ENCODE measurements around the gene RASAL1. TPM values are rescaled to one million over a fixed set of nuclear protein-coding genes. Genes with fewer than 3 reads are reported as not detected.

The RASAL1 gene
- total RNA-seq, 1 donor, result not detected

GRCh38 chr12:113162102-113163029 lies 26.8 kb upstream of the RASAL1 start:
- DNase-seq (ENCODE audit: insufficient read length, low spot score, missing footprints), result peak; percentile 94
- Histone ChIP-seq H3K4me3 (ENCODE audit: insufficient read depth, low read length) (no peak overlapping the region), H3K36me3 (ENCODE audit: insufficient read depth, low read length) (peaks cover 48% of the 10 kb centered on the region), H3K9me3 (ENCODE audit: low read depth, low read length) (no peaks in the 10 kb centered on the region), H3K27me3 (ENCODE audit: insufficient read depth, low read length) (no peaks in the 10 kb centered on the region), H3K27ac (ENCODE audit: low read depth, low read length) (no peak overlapping the region), H3K79me2 (ENCODE audit: insufficient read depth, low read length) (no peaks in the 10 kb centered on the region), H3K4me1 (ENCODE audit: insufficient read depth, low read length) (peaks cover 4% of the 10 kb centered on the region), H2AFZ (ENCODE audit: low read length) (no peak overlapping the region), H3K4me2 (ENCODE audit: insufficient read depth, low read length) (no peak overlapping the region), H4K20me1 (ENCODE audit: insufficient read depth, low read length) (peaks cover 13% of the 10 kb centered on the region)
- no peak for TF ChIP-seq CTCF (IDR thresholded peaks at IDR 0.05; ENCODE audit: extremely low read depth, low read depth, low read length)

DNA sequence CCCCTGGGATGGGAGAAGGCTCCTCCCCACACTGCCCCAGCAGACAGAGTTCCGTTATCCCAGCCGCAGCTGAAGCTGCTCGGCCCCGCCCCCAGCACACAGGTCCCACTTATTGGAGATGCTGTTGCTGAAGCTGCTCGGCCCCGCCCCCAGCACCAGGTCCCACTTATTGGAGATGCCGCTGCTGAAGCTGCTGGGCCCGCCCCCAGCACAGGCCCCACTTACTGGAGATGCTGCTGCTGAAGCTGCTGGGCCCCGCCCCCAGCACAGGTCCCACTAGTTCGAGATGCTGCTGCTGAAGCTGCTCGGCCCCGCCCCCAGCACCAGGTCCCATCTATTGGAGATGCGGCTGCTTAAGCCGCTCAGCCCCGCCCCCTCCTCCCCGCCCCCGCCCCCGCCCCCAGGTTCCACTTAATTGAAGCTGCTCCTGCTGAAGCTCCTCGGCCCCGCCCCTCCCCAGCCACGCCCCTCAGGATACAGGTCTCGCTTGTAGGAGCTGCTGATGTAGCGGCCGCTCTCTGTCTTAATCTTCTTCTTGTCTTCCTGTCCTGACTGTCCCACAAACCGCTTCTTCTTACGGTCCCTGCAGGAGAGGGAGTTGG lies 26.0 kb upstream of the RASAL1 start:
- no peaks in the 10 kb centered on the region for H3K79me2 ChIP-seq (ENCODE audit: insufficient read depth, low read length)
- H3K27ac ChIP-seq (ENCODE audit: low read depth, low read length), result no peak overlapping the region
- H3K36me3 ChIP-seq (ENCODE audit: insufficient read depth, low read length), result peaks cover 39% of the 10 kb centered on the region
- H3K4me3 ChIP-seq (ENCODE audit: insufficient read depth, low read length), result no peak overlapping the region
- H4K20me1 ChIP-seq (ENCODE audit: insufficient read depth, low read length), result peaks cover 13% of the 10 kb centered on the region
- H3K4me1 ChIP-seq (ENCODE audit: insufficient read depth, low read length), result peaks cover 4% of the 10 kb centered on the region
- no peaks in the 10 kb centered on the region for H3K9me3 ChIP-seq (ENCODE audit: low read depth, low read length)
- no peaks in the 10 kb centered on the region for H3K27me3 ChIP-seq (ENCODE audit: insufficient read depth, low read length)
- H2AFZ ChIP-seq (ENCODE audit: low read length), result no peak overlapping the region
- H3K4me2 ChIP-seq (ENCODE audit: insufficient read depth, low read length), result no peak overlapping the region
- TF ChIP-seq CTCF (IDR thresholded peaks at IDR 0.05; ENCODE audit: extremely low read depth, low read depth, low read length), result no peak
- peak; percentile 79 for DNase-seq (ENCODE audit: insufficient read length, low spot score, missing footprints)

- no peak overlapping the region for H2AFZ ChIP-seq (ENCODE audit: low read length)
- H3K4me1 ChIP-seq (ENCODE audit: insufficient read depth, low read length), result peaks cover 4% of the 10 kb centered on the region
- no peak overlapping the region for H3K4me3 ChIP-seq (ENCODE audit: insufficient read depth, low read length)
- H3K27me3 ChIP-seq (ENCODE audit: insufficient read depth, low read length), result peaks cover 9% of the 10 kb centered on the region
- H4K20me1 ChIP-seq (ENCODE audit: insufficient read depth, low read length), result peaks cover 13% of the 10 kb centered on the region
- H3K36me3 ChIP-seq (ENCODE audit: insufficient read depth, low read length), result peaks cover 26% of the 10 kb centered on the region
- no peak overlapping the region for H3K27ac ChIP-seq (ENCODE audit: low read depth, low read length)
- no peak for TF ChIP-seq CTCF (IDR thresholded peaks at IDR 0.05; ENCODE audit: extremely low read depth, low read depth, low read length)
- no peak overlapping the region for H3K4me2 ChIP-seq (ENCODE audit: insufficient read depth, low read length)
- DNase-seq (ENCODE audit: insufficient read length, low spot score, missing footprints), result peak; percentile 75
- no peaks in the 10 kb centered on the region for H3K79me2 ChIP-seq (ENCODE audit: insufficient read depth, low read length)
- H3K9me3 ChIP-seq (ENCODE audit: low read depth, low read length), result no peaks in the 10 kb centered on the region
These were observed 24.4 kb upstream of the RASAL1 start for GRCh38 chr12:113159937-113160336.

Data from osteoblast (primary cell).